Iris pigment epithelial cell (primary cell): ENCODE results near the gene SLC2A10.
A peak's percentile ranks its signal among the peaks of the same experiment; 100 is the strongest.

ENCODE experiments used
- DNase-seq: peaks from one replicate; pipeline ENCODE4 v3.0.0-alpha.2; 2011; ENCODE audit warnings: low read depth

The SLC2A10 gene

DNA sequence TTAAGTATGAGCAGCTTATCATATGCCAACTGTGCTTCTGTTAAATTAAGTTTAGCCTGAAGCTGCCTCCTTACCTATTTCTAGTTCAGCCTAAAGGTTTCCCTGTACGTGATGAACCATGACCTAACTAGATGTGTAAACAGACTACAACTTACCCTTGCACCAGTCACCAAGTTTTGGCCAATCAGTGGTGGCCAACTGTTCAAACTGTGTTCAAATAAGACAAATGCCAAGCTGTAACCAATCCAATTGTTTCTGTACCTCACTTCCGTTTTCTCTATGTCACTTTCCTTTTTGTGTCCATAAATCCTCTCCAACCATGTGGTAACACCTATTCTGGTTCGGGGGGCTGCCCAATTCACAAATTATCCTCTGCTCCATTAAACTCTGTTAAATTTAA lies 6.0 kb upstream of the SLC2A10 start:
- no peak for DNase-seq

DNA sequence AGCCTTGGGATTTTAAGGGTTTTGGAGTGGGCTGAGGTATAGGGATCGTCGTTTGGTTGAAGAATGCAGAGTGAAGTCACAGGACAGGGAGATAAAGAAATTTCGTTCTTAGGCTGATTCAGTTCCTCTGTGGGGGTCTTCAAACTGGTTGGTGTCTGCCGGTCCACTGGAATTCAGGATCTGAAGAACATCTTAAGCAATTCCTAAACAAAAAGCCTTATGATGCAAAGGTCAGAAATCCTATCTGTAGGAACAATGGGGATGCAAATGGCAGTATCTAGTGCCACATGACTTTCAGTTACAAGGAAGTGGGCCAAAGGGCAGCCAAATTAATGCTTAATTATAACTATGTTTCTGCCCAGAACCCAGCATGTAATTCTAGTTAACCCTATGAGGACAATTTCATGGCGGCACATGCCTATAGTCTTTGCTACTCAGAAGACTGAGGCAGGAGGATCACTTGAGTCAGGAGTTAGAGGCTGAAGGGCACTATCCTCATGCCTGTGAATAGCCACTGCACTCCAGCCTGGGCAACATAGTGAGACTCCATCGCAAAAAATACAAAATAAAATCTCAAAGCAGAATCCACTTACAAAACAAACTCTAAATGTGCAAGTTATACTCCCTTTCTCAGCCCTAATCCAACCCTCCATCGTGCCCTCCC lies 4.6 kb upstream of the SLC2A10 start:
- no peak for DNase-seq

DNA sequence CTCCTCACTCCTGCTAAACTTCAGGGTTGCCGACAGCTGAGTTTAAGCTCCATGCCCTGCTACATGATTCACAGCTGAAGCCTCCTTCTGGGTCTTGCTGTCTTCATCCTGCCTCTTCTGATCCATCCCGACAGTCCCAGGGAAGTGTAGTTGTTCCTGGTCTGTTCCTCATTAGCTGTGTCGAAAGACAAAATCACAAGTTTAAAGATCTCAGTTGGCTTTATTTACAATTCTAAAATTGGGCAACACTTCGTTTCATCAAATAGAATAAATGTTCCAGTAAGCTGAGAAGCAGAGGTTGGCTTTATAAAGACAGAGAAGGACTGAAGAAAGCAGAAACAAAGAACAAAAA lies 4.1 kb upstream of the SLC2A10 start:
- DNase-seq: no peak

DNA sequence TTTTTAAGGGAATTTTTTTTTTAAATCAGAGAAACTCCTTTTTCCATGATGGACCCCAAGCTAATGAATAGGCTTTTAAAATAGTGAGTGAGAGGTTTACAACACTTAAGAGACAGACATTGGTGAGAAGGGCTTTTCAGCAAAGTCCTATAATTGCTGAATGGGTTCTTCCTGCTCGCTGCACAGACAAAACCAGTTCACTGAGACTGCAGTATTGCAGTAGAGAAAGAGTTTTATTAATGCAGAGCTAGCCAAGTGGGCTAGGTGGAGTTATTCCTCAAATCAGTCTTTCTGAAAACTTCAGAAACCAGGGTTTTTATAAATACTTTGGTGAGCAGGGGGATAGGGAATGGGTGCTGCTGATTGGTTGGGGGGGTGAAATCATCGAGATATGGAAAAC lies 3.2 kb upstream of the SLC2A10 start:
- DNase-seq: no peak

DNA sequence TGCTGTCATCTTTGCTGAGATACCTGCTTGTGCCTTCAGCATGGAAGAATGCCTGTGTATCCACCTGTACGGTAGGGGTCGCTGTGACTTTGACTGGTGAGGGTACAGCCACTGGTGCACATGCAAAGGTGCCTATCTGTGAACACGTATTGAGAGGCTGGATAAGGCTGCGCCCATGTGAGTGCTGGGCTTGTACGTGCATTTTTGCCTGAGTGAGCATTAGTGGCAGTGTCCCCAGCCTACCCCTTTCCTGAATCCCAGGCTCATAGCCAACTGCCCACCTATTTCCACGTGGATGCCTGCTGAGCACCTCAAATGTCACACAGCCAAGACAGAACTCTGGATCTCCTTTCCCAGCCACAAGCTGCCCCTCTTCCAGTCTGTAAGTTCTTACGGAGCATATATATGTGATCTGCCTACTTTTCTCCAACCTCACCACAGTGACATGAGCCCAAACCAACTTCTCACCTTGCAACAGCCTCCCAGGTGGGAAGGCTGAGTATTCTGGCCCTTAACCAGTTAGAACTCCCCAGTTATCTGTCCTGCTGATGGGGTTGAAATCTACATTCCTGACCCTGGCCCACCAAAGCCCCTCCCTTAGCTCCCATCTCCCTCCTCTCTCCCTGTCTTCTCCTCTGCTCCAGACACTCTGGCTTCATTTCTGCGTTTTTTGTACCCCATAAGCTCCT lies 1.1 kb upstream of the SLC2A10 start:
- no peak for DNase-seq

DNA sequence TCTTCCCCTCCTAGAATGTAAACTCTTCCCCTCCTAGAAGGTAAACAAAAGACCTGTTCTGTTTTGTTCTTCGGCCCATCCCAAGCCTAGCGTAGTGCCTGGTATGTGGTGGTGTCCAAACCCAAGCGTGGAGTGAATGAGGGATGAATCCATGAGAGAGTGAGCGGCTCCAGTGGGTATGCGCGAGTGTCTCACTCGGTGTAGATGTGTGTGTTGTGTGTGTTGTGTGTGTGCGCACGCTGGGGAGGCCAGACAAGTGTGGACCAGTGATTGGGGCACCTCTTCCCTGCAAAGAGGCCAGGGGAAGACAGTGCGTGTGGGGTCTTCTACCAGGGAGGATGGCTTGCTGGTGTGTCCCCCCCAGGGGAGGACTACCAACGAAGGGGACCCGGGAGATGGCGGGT lies 392 bp upstream of the SLC2A10 start:
- no peak for DNase-seq

DNA sequence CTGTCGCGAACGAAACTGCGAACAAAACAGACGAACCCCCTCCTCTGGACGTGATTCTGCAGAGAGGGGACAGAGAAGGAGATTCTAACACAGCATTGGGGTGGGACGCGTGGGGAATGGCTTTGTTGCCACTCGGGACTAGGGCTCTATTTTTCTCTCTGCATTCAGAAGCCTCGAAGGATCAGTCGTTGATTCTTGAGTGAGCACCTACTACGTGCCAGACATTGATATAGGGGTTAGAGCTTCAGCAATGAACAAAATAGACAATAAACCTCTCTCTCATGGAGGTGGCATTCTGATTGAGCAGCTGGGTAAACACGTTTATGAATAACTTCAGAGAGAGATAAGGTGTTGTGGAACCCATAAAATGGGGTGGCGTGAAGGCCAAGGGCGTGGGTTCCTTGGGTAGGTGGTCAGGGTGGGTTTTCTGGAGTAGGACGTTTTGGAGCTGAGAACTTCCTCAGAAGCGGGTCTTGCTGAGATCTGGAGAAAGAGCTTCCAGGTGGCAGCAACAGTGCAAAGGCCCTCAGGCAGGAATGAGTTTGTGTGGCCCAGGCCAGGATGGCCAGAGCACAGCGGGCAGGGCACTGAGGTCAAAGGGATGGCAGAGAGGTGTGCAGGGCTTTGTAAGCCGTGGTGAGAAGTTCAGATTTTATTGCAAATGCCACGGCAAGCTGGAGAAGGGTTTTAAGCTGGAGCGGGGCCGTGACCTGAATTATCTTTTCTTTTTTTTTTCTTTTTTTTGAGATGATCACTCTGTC lies 884 bp downstream of the SLC2A10 start:
- no peak for DNase-seq

DNA sequence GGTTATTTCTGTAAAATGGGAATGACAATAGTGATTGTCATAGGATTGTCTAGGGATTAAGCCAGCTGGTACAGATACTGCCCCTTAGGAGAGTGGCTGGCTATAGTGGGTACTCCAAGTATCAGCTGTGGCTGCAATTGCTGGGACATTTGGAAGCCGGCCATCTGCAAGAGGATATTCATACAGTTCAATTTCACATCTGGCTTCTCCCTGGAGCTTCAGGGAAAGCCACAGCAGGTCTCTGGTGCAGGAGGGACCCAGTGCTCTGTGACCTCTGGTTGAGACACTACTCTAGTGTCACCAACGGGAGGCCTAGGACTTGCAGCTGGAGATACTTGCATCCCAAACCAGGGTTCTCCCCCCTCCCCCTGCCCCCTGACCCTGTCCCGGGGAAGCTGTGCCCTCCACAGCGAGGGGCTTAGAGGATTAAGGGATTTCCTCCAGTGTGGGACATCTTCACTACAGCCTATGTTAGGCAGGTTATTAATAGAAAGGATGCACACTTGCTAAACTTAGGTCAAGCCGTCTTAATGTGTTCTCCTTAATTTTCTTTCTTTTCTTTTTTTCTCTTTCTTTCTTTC lies 2.7 kb downstream of the SLC2A10 start:
- DNase-seq: no peak

DNA sequence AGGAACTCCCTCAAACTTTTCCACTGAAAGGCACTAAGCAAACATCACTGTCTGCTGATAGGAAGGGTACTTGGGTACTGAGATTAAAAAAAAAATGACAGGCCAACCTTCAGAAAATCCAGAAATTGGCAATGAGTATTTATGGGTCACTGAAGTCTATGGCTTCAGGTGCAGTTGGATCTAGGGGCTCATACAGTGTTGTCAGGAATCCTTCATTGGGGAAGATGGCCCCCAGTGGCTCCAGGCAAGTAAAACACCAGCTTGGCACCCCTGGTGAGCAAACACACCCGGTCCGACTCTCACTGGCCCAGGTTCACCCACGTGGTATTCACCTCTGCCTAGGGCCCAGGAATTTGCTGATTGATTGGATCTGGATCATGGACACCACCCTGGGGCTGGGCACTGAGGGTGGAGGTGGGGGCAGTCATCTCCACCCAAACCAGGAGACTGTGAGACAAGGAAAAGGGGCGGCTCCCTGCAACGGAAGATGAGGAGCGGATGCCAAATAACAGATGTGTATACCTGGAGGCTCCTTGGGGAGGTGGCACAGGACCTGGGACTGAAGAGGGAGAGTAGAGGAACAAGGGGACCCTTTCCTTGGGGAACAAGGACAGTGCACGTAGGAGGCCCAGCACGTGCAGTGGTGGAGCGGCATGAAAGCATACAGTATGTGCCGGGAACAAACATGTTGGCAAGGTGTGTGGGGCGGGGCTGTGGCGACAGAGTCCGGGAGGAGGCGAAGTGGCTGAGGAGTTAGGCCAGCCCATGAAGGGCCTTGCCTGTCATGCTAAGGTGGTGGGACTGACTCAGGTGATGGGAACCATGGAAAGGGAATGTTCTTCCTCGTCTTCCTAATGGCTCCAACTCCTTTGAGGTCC lies 4.7 kb downstream of the SLC2A10 start:
- DNase-seq: no peak

DNA sequence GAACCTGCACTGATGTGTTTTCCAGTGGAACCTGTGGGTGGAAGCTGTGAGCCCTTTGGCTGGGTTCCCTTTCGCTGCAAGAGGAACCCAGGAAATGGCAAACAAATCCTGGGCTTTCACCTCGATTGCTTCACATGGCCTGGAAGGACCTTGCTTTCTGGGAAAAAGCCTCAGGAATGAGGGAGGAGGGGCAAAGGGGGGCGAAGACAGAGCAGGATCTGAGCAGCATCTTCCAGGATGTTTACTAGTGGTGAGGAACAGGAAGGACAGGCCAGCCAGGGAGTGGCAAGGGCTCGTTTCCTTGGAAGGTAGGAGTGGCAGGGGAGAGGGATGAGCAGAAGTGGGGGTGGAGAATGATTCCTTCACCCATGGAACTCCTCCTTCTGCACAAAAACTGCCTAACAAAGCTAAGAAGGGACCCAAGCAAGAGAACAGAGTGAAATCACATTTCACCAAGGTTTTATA lies 5.9 kb downstream of the SLC2A10 start:
- peak; percentile 46 for DNase-seq

DNA sequence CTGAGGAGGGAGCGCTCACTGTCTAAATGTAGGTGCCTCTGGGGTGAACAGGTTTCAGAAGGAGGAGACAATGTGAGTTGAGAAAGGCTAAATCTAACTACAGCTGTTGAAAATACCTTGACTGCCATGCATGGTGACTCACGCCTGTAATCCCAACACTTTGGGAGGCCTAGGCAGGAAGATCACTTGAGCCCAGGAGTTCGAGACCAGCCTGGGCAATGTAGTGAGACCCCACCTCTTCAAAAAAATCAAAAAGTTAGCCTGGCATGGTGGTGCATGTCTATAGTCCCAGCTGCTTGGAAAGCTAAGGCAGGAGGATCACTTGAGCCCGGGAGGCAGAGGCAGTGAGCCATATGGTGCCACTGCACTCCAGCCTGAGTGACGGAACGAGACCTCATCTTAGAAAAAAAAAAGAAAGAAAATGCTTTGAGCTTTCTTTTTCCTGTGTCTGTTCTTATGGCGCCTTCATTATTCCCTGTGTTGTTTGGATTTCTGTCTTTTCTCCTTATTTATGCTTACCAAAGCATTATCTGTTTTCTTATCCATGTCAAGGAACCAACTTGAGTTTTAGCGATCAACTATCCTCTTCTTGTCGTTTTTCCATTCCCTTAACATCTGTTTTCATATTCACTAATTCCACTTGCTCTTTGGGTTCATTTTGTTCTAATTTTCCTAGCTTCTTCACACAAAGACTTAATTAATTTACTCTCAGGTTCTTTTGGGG lies 8.5 kb downstream of the SLC2A10 start:
- DNase-seq: no peak

DNA sequence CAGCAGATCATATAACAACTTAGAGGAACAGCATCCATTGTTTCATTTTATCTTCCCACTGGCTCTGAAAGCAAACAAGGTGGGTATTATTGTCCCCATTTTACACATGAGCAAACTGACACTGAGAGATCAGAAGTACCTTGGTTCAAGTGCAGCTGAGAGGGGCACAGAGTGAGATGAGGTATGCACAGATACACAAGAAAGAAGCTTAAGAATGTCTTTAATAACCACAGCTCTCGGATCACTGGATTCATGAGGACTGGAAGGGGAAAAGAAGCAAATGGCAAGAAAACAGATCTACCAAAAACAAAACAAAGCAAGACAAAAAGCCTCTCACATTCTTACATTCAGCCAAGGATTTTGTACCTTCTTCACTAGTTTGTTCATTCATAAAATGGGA lies 10.6 kb downstream of the SLC2A10 start:
- no peak for DNase-seq

DNA sequence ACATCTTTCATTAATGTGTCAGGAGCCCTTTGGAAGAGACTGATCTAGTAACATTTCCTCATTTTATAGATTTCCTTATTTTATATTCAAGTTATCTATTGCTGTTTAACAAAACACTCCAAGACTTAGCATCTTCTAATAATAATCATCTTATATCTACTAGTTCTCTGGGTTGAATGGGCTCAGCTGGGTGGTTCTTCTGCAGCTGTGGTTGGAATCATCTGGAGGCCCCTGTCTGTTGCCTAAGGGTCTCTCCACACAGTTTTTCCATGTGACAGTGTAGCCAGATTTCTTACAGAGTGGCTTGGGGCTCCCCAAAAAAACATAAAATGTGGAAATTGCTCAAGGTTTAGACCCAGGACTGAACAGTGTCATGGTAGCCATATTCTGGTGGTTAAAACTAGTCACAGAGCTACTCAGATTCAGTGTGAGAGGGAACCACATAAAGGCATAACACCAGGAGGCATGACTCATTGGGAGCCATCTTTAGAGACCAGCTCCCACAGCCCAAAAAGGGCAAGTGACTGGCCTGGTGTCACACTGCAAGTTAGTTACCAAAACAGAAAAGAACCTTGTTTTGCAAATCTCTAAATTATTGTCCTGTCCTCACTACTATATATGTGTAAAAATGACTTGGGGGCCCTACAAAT lies 11.5 kb downstream of the SLC2A10 start:
- no peak for DNase-seq

DNA sequence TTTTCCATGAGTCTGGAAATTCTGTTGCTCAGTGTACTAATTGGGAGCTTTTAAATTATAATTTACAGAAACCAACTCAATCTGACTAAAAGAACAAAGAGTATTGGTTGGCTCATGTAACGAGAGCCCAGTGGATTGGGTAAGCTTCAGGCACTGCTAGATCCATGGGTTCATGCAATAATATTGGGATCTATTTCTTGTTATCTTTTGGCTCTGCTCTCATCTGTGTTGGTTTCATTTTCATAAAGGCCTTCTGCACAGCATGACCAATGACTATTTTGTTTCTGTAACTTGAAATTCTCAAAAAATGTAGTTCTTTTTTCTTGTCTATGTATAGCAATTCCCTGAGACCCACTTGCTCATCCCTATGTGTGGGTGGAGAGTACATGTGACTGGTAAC lies 12.0 kb downstream of the SLC2A10 start:
- no peak for DNase-seq

DNA sequence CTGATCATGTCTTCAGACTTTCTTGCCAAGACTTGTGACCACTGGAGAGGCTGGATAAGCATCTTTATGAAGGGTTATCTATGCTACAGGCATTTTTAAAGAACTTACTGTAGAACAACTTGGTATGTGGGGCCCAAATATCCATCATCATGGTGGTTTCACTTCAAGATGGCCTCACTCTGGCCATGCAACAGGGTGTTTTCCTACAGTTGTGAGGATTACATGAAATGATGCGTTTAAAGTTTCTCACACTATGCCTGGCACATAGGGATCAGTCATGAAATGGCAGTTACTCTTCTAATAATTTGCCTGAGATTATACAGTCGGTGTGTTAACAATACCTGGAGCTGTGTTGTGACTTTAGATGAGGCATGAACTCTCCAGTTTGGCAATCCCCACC lies 13.0 kb downstream of the SLC2A10 start:
- DNase-seq: no peak

DNA sequence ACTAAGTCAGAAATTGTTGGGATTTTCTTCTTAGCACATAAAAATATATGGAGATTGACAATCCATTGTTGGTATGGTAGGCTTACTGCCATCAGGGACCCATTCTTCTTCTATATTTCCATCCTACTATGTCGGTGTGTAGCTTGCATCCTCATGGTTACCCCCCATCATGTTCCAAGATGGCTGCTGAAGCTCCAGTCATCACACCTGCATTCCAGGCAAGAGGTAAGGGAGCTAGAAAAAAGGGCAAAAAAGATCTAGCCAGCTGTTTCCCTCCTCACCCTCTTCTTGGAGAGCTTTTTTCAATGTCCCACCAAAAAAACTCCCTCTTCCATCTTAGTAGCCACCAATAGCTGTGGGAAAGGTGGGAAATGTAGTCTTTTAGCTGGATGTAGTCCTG lies 13.6 kb downstream of the SLC2A10 start:
- DNase-seq: no peak

DNA sequence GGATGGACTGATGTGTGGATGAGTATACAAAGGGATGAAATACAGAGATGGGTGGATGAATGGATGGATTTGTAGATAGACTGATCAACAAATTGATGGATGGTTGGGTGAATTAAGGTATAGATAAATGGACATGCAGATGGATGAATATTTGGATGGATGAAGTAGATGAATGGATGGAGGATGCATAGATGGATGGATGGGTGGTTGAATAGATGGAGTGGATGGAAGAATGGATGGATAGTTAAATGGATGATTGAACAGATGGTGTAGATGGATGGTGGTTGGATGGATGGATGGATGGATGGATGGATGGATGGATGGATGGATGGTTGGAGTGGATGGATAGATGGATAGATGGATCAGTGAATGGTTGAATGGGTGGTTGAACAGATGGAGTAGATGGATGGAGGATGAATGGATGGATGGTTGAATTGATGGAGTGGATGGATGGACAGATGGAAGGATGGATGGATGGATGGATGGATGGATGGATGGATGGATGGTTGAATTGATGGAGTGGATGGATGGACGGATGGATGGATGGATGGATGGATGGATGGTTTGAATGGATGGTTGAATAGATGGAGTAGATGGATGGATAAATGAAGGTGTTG lies 15.0 kb downstream of the SLC2A10 start:
- DNase-seq: no peak

DNA sequence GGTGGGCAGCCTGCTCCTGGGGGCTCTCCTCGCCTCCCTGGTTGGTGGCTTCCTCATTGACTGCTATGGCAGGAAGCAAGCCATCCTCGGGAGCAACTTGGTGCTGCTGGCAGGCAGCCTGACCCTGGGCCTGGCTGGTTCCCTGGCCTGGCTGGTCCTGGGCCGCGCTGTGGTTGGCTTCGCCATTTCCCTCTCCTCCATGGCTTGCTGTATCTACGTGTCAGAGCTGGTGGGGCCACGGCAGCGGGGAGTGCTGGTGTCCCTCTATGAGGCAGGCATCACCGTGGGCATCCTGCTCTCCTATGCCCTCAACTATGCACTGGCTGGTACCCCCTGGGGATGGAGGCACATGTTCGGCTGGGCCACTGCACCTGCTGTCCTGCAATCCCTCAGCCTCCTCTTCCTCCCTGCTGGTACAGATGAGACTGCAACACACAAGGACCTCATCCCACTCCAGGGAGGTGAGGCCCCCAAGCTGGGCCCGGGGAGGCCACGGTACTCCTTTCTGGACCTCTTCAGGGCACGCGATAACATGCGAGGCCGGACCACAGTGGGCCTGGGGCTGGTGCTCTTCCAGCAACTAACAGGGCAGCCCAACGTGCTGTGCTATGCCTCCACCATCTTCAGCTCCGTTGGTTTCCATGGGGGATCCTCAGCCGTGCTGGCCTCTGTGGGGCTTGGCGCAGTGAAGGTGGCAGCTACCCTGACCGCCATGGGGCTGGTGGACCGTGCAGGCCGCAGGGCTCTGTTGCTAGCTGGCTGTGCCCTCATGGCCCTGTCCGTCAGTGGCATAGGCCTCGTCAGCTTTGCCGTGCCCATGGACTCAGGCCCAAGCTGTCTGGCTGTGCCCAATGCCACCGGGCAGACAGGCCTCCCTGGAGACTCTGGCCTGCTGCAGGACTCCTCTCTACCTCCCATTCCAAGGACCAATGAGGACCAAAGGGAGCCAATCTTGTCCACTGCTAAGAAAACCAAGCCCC lies 16.0 kb downstream of the SLC2A10 start:
- DNase-seq: no peak

DNA sequence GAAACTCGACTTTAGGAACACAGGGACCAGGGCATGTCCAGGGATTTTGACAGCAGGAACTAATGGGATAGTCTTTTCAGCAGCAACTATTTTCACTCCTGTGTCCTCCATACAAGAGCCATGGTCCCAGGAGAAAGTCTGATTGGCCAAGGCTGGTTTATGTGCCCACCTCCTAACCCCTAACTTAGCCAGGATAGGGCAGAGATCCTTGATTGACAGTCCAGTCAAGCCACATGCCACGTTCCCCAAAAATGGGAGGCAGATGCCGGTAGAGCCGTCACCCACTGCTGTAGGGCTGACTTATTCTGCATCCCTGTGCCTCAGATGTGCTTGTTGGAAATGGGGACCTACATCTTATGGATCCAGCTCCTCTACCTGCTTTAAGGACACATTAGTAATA lies 22.3 kb downstream of the SLC2A10 start:
- DNase-seq: no peak
